Fibroblast of skin of scalp (primary cell): Measurements from ENCODE around the gene GLDC.

Source experiments
- DNase-seq: peaks from one replicate; pipeline ENCODE4 v3.0.0-alpha.2; 2013

GLDC gene

GRCh38 chr9:6620353-6620752 is 25.2 kb downstream of the GLDC start:
- DNase-seq, result no peak

- DNase-seq, result no peak
Observed at GRCh38 chr9:6619909-6620308, 25.6 kb downstream of the GLDC start.

GRCh38 chr9:6616951-6617602 is 28.5 kb downstream of the GLDC start:
- no peak for DNase-seq

GRCh38 chr9:6614489-6614888 is 31.0 kb downstream of the GLDC start:
- no peak for DNase-seq

- DNase-seq, result no peak
Observed at GRCh38 chr9:6611865-6612264, 33.7 kb downstream of the GLDC start.

GRCh38 chr9:6610073-6610472 is 35.5 kb downstream of the GLDC start:
- DNase-seq, result no peak

- DNase-seq, result no peak
Observed at GRCh38 chr9:6609497-6610016, 36.0 kb downstream of the GLDC start.

- no peak for DNase-seq
Observed at GRCh38 chr9:6605202-6605601, 40.3 kb downstream of the GLDC start.

GRCh38 chr9:6600426-6600825 is 45.1 kb downstream of the GLDC start:
- no peak for DNase-seq

GRCh38 chr9:6600006-6600405 is 45.5 kb downstream of the GLDC start:
- no peak for DNase-seq

- no peak for DNase-seq
Observed at GRCh38 chr9:6598249-6598725, 47.2 kb downstream of the GLDC start.

- DNase-seq, result no peak
Observed at GRCh38 chr9:6592791-6593190, 52.7 kb downstream of the GLDC start.

GRCh38 chr9:6592231-6592630 is 53.3 kb downstream of the GLDC start:
- DNase-seq, result no peak

- no peak for DNase-seq
Observed at GRCh38 chr9:6590772-6591384, 54.7 kb downstream of the GLDC start.

GRCh38 chr9:6590334-6590733 is 55.2 kb downstream of the GLDC start:
- DNase-seq, result no peak

- DNase-seq, result peak; percentile 28
Observed at GRCh38 chr9:6584881-6585597, 60.5 kb downstream of the GLDC start.

- DNase-seq, result no peak
Observed at GRCh38 chr9:6581253-6581652, 64.3 kb downstream of the GLDC start.

- no peak for DNase-seq
Observed at GRCh38 chr9:6579613-6580012, 65.9 kb downstream of the GLDC start.

- no peak for DNase-seq
Observed at GRCh38 chr9:6576987-6577386, 68.5 kb downstream of the GLDC start.

- DNase-seq, result no peak
Observed at GRCh38 chr9:6575324-6576034, 70.0 kb downstream of the GLDC start.

- peak; percentile 89 for DNase-seq
Observed at GRCh38 chr9:6567140-6567591, 78.4 kb downstream of the GLDC start.

GRCh38 chr9:6566409-6567139 is 79.0 kb downstream of the GLDC start:
- peak; percentile 98 for DNase-seq
